Fibroblast of skin of abdomen (primary cell): ENCODE data around the gene NEO1.
"Not testable (repeated sequence)": the region's sequence is repeated elsewhere in the genome, so short reads cannot be mapped to it uniquely, and the experiment has no call there.

Experiments
- DNase-seq: peaks from one replicate; pipeline ENCODE4 v3.0.0-alpha.2; 2013

Gene NEO1

GRCh38 chr15:73270366-73271097 is 218.3 kb downstream of the NEO1 start:
- no peak for DNase-seq

DNA sequence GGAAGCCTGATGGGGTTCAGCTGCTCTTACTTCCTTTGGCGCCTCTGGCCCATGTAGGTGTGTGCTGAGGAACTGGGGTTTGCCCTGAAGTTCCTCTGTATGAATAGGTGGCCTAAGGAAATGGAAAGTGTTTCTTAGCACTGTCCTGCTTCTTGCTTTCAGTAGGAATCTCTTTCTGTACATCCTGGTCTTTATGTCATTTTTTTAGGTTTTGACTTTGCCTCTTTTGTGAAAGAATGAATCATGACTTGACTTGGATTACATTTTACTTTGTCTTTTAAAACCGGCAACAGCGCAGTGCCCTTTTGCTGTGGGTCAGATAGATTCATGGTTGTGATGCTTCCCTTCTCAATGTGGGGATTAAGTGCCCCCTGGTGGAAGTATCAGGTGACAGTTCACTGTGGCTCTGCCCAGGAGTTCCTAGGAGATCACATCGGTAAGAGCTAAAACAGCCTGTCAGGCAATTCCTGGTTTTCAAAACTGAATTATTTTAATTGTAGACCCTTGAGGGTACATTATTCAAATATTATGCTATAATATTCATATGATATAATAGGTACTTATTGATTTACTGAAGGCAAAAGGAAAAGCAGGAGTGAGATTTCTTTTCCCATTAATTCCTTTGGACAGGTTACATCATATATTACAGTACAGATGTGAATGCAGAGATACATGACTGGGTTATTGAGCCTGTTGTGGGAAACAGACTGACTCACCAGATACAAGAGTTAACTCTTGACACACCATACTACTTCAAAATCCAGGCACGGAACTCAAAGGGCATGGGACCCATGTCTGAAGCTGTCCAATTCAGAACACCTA is 221.1 kb downstream of the NEO1 start:
- DNase-seq: peak; percentile 49

- no peak for DNase-seq
These were observed 223.6 kb downstream of the NEO1 start for GRCh38 chr15:73275862-73276261.

GRCh38 chr15:73282567-73283365 is 230.5 kb downstream of the NEO1 start:
- DNase-seq: no peak

DNA sequence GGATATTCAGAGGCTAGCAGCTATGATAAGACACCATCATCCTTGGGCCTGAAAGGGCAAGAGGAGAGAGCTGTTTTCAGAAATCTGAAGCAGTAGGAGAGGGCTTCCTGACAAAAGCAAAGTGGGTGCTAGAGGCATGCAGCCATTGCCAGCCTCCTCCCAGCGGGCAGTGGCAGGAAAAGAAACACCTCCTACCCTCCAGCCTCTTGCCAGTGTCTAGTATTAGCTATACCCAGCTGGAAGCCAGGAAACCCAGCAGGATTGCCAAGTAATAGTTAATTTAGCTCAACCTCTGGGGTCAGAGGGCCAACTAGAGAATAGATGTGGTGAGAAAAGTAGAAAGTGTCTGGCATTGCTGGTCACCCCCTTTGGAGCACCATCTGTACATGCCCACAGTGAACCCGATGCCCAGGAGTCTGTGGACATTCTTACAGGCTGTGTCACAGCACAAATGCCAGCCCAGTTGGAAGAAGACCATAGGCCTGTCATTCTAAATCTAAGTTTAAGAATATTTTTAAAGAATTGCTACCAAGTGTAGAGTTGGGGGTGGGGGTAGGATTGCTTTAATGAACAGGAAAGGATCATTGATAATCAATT is 231.2 kb downstream of the NEO1 start:
- DNase-seq: no peak

DNA sequence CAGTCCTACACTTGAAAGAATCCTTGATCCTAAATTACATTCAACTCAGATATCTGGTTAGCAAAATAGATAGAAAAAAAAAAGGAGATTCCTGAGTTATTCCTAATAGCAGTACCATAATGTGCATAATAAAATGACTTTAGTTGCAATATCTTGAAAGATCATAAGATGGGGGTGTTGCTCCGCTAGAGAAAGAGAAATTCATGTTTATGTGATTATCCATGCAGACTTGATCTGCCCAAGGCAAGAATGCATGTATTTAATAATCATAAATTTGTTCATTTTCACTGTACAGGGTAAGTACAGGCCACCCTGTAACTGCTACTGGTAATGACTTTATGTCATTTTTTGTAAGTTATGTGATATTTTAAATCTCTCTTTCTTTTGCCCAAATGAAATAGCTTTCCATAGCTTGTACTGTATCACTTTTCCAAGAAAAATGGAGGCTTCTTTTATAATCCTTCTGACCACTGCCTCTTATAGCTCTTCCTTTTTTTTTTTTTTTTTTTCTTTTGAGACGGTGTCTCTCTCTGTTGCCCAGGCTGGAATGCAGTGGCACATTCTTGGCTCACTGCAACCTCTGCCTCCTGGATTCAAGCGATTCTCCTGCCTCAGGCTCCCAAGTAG is 231.9 kb downstream of the NEO1 start:
- peak; percentile 34 for DNase-seq

DNA sequence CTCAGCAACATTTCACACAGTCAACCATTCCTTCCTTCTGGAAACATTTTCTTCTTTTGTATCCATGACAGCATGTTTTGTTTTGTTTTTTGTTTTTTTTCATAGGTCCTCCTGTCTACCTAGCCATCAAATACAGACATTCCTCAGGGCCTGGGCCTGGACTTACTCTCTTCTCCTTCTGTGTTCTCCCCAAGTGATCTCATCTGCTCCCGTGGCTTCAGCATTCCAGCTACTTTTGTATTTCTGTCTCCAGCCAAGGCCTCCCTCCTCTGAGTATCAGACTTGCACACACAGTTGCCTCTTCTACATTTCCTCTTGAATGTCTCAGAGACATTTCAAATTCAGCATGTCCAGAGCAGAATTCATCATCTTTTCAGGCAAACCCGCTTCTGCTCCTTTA is 234.0 kb downstream of the NEO1 start:
- DNase-seq: no peak

GRCh38 chr15:73287019-73287418 is 234.8 kb downstream of the NEO1 start:
- no peak for DNase-seq

DNA sequence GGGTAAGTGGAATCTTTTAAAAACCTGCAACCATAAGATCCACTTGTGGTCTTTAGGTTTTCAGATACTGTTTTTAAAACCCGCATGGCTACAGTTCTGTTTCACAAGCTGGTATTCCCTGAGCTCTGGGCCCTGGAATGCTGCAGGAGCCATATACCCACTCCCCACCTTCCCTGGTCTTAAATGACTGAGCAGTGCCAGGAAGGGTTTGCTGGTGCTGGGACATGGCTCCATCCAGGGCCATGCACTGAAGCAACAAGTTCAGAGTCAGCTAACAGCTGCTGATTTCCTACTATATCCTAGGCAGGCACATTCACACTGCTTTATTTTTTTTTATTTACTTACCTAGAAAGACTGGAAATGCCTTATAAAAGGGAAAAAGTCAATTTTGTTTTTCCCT is 239.2 kb downstream of the NEO1 start:
- no peak for DNase-seq

DNA sequence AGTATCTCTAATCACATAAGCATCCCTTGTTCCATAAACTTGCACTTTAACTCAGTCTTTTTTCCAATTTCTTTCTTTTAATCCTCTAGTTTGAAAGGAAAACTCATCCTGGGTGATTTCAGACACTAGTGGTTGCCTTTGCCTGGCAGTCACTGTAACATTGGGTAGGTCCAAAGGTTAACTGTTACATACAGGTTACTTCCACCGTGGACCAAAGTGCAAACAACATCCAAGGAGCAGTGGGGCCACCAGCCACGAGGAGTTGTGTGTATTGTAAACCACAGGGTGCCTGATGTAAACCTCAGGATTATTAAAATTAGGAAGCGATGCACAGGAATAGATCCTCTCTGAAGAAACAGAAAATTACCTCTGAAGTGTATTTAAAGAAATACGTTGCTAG is 241.5 kb downstream of the NEO1 start:
- no peak for DNase-seq

DNA sequence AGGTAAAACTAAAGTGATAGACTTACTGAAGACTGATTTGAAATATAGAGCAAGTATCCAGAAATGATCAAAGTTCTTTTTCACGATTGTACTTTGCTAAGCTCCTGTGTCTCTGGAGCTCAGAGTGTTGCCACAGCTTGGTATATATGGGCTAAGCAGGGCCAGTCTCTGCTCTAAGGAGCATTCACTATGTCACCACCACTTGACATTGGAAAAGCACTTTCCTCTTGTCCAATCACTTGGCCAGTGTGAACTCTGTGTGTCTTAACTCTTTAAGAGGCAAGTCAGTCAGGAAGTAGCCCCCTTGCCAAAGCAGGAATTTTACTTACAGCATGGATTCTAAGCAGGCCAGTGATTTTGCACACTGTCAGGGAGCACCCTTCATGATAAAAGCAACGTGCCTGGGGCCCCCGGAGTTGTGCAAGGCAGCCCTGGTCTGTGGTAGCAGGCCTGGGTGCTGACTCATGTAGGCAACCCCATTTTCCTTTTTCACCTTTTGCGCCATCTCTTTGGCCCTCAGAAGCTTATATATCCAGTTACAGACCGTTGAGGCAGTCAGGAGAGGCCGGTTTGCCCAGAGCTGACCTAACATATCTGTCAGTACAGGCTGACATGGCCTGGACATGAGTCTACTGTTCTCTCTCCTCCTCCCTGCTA is 243.5 kb downstream of the NEO1 start:
- DNase-seq: peak; percentile 17

- DNase-seq: peak; percentile 11
These were observed 244.5 kb downstream of the NEO1 start for GRCh38 chr15:73296609-73297353.

- no peak for DNase-seq
These were observed 246.4 kb downstream of the NEO1 start for GRCh38 chr15:73298522-73299245.

GRCh38 chr15:73300286-73300685 is 248.0 kb downstream of the NEO1 start:
- not testable (repeated sequence) for DNase-seq

GRCh38 chr15:73303636-73304035 is 251.4 kb downstream of the NEO1 start:
- no peak for DNase-seq

- peak; percentile 60 for DNase-seq
These were observed 253.3 kb downstream of the NEO1 start for GRCh38 chr15:73305331-73306211.

DNA sequence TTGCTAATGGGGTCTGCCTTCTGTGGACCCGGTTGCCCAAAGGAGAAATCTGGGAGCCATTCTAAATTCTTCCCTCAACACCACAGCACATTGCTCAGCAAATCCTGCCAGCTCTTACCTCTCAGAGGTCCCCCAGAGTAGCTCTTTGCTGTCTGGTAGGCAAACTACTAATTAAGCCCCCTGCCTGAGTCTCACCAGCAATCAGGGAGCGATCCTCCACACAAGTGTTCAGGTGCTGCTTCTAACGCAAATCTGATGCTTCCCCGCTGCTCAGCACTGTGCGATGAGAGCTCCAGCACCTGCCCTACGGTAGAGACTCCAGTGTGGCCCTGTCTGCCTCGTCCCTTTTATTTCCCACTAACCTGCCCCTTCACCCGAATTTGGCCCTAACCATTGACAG is 256.0 kb downstream of the NEO1 start:
- DNase-seq: no peak

DNA sequence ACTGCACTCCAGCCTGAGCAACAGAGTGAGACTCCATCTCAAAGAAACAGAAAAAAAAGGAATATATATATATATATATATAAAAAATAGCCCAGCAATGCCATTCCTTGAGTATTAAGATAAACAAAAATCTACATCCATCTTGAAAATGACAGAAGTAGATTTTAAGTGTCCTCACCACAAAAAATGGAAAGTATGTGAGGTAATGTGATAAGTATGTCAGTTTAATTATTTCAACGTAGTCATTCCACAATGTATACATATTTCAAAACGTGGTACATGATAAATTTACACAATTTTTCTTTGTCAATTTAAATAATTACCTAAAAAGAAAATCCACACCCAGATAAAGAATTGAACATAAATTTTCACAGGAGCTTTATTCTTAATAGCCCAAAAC is 261.6 kb downstream of the NEO1 start:
- peak; percentile 42 for DNase-seq
